ENCODE results near the gene WASF1.
"Not testable (repeated sequence)": the region's sequence is repeated elsewhere in the genome, so short reads cannot be mapped to it uniquely, and the experiment has no call there.

WASF1 gene

DNA sequence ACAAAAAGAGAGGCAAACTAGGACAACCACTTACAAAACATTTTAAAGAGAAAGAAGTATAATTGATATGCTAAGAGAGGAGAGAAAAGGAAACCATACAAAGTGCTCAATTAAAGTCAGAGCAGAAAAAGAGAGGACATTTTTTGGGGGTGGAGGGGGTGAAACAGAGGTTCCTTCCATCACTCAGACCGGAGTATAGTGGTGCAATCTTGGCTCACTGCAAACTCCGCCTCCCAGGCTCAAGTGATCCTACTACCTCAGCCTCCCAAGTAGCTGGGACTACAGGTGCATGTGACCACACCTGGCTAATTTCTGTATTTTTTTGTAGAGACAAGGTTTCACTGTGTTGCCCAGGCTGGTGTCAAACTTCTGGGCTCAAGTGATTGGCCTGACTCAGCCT lies 9.4 kb downstream of the WASF1 start:
- H3K4me1 ChIP-seq (ENCODE audit: control insufficient read depth in 1 of 2, insufficient read depth in 2 of 2, low read length in 2 of 2), result no peaks in the 10 kb centered on the region
- no peaks in the 10 kb centered on the region for H3K9me3 ChIP-seq (ENCODE audit: control insufficient read depth in 1 of 2, low read length in 2 of 2)
- H3K4me3 ChIP-seq (ENCODE audit: low read depth in 1 of 2, low read length in 2 of 2), result no peak overlapping the region
- H3K27ac ChIP-seq (ENCODE audit: low read length), result no peak overlapping the region
- no peaks in the 10 kb centered on the region for H3K36me3 ChIP-seq (ENCODE audit: control insufficient read depth in 1 of 2, insufficient read depth in 2 of 2, low read length in 2 of 2)
- H3K27me3 ChIP-seq (ENCODE audit: low read depth, low read length), result no peaks in the 10 kb centered on the region

DNA sequence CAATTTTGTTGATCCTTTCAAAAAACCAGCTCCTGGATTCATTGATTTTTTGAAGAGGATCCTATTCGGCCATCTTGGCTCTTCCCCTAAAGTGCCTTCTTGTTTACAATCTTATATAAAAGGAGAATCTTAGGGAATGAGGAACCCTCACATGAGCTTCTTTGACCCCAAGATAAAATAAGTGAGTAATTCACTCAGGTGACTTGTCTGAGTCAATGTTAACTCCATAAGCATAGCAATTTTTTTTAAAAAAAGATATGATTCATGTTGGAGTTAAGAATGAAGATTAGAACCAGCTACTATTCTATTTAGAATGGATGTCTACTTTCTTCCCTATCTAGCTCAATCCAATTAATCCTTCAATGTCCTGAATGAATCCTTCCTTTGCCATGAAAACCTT lies 21.0 kb downstream of the WASF1 start:
- Histone ChIP-seq H3K4me1 (ENCODE audit: control insufficient read depth in 1 of 2, insufficient read depth in 2 of 2, low read length in 2 of 2) (no peaks in the 10 kb centered on the region), H3K27me3 (ENCODE audit: low read depth, low read length) (no peaks in the 10 kb centered on the region)

DNA sequence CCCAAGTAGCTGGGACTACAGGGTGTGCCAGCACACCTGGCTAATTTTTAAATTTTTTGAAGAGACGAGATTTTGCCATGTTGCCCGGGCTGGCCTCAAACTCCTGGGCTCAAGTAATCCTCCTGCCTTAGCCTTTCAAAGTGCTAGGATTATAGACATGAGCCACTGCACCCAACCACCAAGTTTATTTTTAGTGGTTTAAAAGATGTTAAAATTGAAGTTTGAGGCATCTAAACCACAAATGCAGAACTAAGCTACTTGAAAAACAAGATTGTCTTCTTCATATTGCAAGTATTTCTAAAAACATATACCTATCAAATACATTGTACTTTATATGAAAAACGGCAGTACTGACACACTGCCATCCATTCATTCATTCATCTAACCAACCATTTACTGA lies 31.6 kb downstream of the WASF1 start:
- H3K9me3 ChIP-seq (ENCODE audit: control insufficient read depth in 1 of 2, low read length in 2 of 2), result no peaks in the 10 kb centered on the region
- H3K27me3 ChIP-seq (ENCODE audit: low read depth, low read length), result no peaks in the 10 kb centered on the region
- no peaks in the 10 kb centered on the region for H3K36me3 ChIP-seq (ENCODE audit: control insufficient read depth in 1 of 2, insufficient read depth in 2 of 2, low read length in 2 of 2)
- no peaks in the 10 kb centered on the region for H3K4me1 ChIP-seq (ENCODE audit: control insufficient read depth in 1 of 2, insufficient read depth in 2 of 2, low read length in 2 of 2)
- H3K4me3 ChIP-seq (ENCODE audit: low read depth in 1 of 2, low read length in 2 of 2), result no peak overlapping the region
- H3K27ac ChIP-seq (ENCODE audit: low read length), result no peak overlapping the region

More for the DNA sequence above, 21.0 kb downstream of the WASF1 start:
- Histone ChIP-seq H3K9me3 (ENCODE audit: control insufficient read depth in 1 of 2, low read length in 2 of 2) (no peaks in the 10 kb centered on the region), H3K4me3 (ENCODE audit: low read depth in 1 of 2, low read length in 2 of 2) (no peak overlapping the region), H3K27ac (ENCODE audit: low read length) (no peak overlapping the region), H3K36me3 (ENCODE audit: control insufficient read depth in 1 of 2, insufficient read depth in 2 of 2, low read length in 2 of 2) (no peaks in the 10 kb centered on the region)

DNA sequence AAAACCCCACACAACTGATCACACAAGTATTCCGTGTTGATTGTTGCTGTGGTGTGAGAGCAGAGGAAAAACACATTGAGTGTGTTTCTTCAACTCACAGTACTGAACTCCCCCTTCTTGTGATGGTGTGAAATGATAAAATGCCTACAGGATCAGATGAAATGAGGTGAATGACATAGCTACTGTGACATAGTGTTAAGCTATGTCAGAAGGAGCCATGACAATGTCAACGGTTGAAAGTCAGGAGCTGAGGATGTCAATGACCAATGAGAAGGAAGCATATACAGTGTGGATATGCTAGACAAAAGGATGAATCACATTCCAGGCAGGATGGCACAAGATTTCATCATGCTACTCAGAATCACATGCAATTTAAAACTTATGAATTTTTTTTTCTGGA lies 38.8 kb downstream of the WASF1 start:
- H3K9me3 ChIP-seq (ENCODE audit: control insufficient read depth in 1 of 2, low read length in 2 of 2), result no peaks in the 10 kb centered on the region
- peaks cover 0 to 4% of the 10 kb centered on the region in 2 donors for H3K36me3 ChIP-seq (ENCODE audit: control insufficient read depth in 1 of 2, insufficient read depth in 2 of 2, low read length in 2 of 2)
- no peaks in the 10 kb centered on the region for H3K4me1 ChIP-seq (ENCODE audit: control insufficient read depth in 1 of 2, insufficient read depth in 2 of 2, low read length in 2 of 2)
- H3K4me3 ChIP-seq (ENCODE audit: low read depth in 1 of 2, low read length in 2 of 2), result no peak overlapping the region
- H3K27ac ChIP-seq (ENCODE audit: low read length), result no peak overlapping the region
- no peaks in the 10 kb centered on the region for H3K27me3 ChIP-seq (ENCODE audit: low read depth, low read length)

DNA sequence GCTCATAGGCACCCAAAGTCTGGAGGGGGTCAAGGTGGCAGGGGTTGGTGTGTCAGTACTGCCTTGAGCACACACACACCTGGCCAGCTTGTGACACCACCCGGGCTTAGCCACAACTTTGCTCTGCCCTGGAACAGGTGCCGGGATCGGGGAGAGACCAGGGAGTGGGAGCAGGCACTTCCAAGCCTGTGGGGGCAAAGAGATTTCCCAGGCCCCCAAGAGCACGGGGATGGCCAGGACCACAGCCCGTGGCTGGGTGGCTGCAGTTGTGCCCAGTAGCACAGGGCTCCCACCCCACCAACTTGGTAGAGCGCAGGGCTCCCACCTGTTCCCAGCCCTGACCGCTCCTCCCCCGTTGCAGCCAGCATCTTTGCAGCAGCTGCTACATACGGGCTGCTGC lies 40.4 kb downstream of the WASF1 start:
- H3K4me3 ChIP-seq (ENCODE audit: low read depth in 1 of 2, low read length in 2 of 2), result no peak overlapping the region

DNA sequence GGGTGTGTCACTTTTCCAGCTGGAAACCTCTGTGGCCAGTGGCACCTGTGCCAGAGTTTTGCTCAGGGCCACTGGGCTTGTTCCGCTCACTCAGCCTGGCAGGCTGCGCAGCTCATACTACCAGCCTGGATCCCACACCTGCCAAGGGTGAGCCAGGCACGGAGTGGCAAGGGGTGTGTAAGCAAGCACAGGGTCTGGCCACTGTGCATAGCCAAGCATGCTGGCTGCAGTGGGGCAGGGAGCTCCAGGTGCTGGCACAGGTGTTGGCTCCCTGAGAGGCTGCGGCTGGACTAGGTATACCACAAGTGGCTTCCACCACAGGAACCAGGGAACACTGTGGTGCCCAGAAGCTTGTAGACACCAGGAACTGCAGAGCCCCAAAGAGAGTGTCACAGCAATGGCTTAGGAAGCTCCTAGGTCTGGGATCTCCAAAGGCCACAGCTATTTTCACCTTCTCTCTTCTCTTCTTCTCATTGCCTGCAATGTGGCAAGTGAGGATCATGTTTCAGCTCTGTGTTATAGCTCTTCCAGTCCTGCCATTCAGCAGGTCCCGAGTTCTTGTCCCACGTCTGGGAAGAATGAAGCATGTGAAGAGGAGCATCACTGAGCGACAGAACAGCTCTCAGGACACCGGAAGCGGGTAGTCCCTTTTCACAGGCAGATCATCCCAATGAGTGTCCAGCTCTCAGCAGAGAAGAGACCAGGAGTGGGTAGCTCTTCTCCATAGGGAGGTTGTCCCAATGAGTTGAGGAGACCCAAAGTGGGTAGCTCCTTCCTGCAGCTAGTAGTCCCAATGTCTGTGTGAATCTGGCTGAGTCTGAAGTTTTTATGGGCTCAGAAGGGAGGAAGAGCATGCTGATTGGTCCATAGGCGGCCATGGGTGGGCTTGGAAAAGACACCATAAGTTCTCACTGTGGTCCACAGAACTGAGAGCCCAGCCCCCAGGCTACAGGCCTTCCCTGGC lies 41.3 kb downstream of the WASF1 start:
- H3K4me3 ChIP-seq (ENCODE audit: low read depth in 1 of 2, low read length in 2 of 2), result no peak overlapping the region
- H3K9me3 ChIP-seq (ENCODE audit: control insufficient read depth in 1 of 2, low read length in 2 of 2), result no peaks in the 10 kb centered on the region

More for the DNA sequence above, 40.4 kb downstream of the WASF1 start:
- Histone ChIP-seq H3K4me1 (ENCODE audit: control insufficient read depth in 1 of 2, insufficient read depth in 2 of 2, low read length in 2 of 2) (no peaks in the 10 kb centered on the region), H3K36me3 (ENCODE audit: control insufficient read depth in 1 of 2, insufficient read depth in 2 of 2, low read length in 2 of 2) (peaks cover 0 to 4% of the 10 kb centered on the region in 2 donors), H3K27ac (ENCODE audit: low read length) (no peak overlapping the region), H3K9me3 (ENCODE audit: control insufficient read depth in 1 of 2, low read length in 2 of 2) (no peaks in the 10 kb centered on the region), H3K27me3 (ENCODE audit: low read depth, low read length) (no peaks in the 10 kb centered on the region)

DNA sequence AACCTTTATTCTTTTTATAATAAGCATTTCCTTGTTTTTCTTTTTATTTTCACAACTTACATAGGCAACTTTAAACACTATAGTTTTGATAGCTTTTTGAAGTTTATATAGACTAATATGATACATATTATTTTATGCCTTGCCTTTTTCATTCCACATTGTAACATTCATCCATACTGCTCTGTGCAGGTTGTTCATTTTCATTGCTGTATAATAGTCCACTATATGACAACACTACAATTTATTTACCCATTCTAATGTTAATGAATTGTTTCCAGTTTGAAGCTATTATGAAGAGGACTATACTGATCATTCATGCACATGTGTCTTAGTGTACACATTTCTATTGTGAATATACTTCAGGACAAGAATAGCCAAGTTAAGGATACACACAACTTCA lies 49.1 kb downstream of the WASF1 start:
- H3K27me3 ChIP-seq (ENCODE audit: low read depth, low read length), result no peaks in the 10 kb centered on the region
- H3K27ac ChIP-seq (ENCODE audit: low read length), result no peak overlapping the region
- no peaks in the 10 kb centered on the region for H3K36me3 ChIP-seq (ENCODE audit: control insufficient read depth in 1 of 2, insufficient read depth in 2 of 2, low read length in 2 of 2)
- no peaks in the 10 kb centered on the region for H3K4me1 ChIP-seq (ENCODE audit: control insufficient read depth in 1 of 2, insufficient read depth in 2 of 2, low read length in 2 of 2)
- H3K9me3 ChIP-seq (ENCODE audit: control insufficient read depth in 1 of 2, low read length in 2 of 2), result no peaks in the 10 kb centered on the region
- H3K4me3 ChIP-seq (ENCODE audit: low read depth in 1 of 2, low read length in 2 of 2), result no peak overlapping the region

More for the DNA sequence above, 41.3 kb downstream of the WASF1 start:
- Histone ChIP-seq H3K4me1 (ENCODE audit: control insufficient read depth in 1 of 2, insufficient read depth in 2 of 2, low read length in 2 of 2) (no peaks in the 10 kb centered on the region), H3K27me3 (ENCODE audit: low read depth, low read length) (no peaks in the 10 kb centered on the region), H3K36me3 (ENCODE audit: control insufficient read depth in 1 of 2, insufficient read depth in 2 of 2, low read length in 2 of 2) (peaks cover 0 to 4% of the 10 kb centered on the region in 2 donors), H3K27ac (ENCODE audit: low read length) (no peak overlapping the region)

DNA sequence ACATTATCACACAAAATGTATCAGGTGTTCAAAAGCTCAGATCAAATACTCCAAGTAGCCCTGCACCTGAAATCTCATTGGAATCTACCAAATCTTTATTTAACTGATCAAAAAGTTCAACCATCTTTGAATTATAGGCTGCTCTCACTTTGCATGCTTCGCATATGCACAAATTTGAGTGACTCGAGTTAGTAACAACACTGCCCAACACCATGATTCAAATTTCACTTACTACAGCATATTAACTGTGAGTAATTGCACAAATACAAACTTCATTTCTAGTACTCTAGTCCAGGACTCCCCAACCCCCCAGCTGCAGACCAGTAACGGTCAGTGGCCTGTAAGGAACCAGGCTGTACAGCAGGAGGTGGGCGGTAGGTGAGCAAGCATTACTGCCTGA lies 51.1 kb downstream of the WASF1 start:
- Histone ChIP-seq H3K4me3 (ENCODE audit: low read depth in 1 of 2, low read length in 2 of 2) (no peak overlapping the region), H3K4me1 (ENCODE audit: control insufficient read depth in 1 of 2, insufficient read depth in 2 of 2, low read length in 2 of 2) (no peaks in the 10 kb centered on the region), H3K27ac (ENCODE audit: low read length) (no peak overlapping the region), H3K36me3 (ENCODE audit: control insufficient read depth in 1 of 2, insufficient read depth in 2 of 2, low read length in 2 of 2) (no peaks in the 10 kb centered on the region), H3K27me3 (ENCODE audit: low read depth, low read length) (no peaks in the 10 kb centered on the region), H3K9me3 (ENCODE audit: control insufficient read depth in 1 of 2, low read length in 2 of 2) (no peaks in the 10 kb centered on the region)

DNA sequence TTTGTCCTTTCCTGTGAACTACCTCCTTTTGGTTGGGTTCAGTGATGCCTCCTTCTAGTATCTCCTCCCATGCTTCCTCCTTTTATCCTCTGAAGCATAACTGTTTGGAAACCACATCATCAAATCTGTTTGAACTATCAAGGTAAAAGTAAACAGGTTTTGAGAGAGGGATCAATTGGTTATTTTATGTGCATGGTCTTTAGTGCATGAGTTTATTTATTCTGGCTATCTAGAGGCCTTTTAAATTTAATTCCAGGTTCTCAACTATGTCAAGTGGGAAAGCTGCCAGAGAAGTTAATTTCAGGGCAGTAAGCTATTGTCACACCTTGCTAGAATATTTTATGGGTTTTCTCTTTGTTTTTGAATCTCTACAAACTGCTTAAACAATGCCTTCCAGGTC lies 54.1 kb downstream of the WASF1 start:
- H3K27me3 ChIP-seq (ENCODE audit: low read depth, low read length), result no peaks in the 10 kb centered on the region
- no peak overlapping the region for H3K4me3 ChIP-seq (ENCODE audit: low read depth in 1 of 2, low read length in 2 of 2)
- no peaks in the 10 kb centered on the region for H3K4me1 ChIP-seq (ENCODE audit: control insufficient read depth in 1 of 2, insufficient read depth in 2 of 2, low read length in 2 of 2)
- no peaks in the 10 kb centered on the region for H3K36me3 ChIP-seq (ENCODE audit: control insufficient read depth in 1 of 2, insufficient read depth in 2 of 2, low read length in 2 of 2)
- no peaks in the 10 kb centered on the region for H3K9me3 ChIP-seq (ENCODE audit: control insufficient read depth in 1 of 2, low read length in 2 of 2)
- no peak overlapping the region for H3K27ac ChIP-seq (ENCODE audit: low read length)

DNA sequence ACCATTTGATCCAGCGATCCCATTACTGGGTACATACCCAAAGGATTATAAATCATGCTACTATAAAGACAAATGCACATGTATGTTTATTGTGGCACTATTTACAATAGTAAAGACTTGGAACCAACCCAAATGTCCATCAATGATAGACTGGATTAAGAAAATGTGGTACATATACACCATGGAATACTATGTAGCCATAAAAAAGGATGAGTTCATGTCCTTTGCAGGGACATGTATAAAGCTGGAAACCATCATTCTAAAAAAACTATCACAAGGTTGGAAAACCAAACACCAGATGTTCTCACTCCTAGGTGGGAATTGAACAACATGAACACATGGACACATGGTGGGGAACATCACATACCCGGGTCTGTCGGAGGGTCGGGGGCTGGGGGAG lies 57.8 kb downstream of the WASF1 start:
- H3K27ac ChIP-seq (ENCODE audit: low read length); H3K27me3 ChIP-seq (ENCODE audit: low read depth, low read length); H3K9me3 ChIP-seq (ENCODE audit: control insufficient read depth in 1 of 2, low read length in 2 of 2); H3K4me1 ChIP-seq (ENCODE audit: control insufficient read depth in 1 of 2, insufficient read depth in 2 of 2, low read length in 2 of 2); H3K4me3 ChIP-seq (ENCODE audit: low read depth in 1 of 2, low read length in 2 of 2); H3K36me3 ChIP-seq (ENCODE audit: control insufficient read depth in 1 of 2, insufficient read depth in 2 of 2, low read length in 2 of 2): not testable (repeated sequence)

DNA sequence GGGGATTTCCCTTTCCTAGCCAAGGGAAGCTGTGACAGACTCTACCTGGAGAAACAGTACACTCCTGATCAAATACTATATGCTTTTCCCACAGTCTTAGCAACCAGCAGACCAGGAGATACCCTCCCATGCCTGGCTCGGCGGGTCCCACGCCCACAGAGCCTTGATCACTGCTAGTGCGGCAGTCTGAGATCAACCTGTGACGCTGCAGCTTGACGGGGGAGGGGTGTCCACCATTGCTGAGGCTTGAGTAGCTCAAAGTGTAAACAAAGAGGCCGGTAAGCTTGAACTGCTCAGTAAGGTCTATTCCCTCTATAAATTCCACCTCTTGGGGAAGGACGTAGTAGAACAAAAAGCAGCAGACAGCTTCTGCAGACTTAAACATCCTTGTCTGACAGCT lies 63.2 kb downstream of the WASF1 start:
- Histone ChIP-seq H3K4me3 (ENCODE audit: low read depth in 1 of 2, low read length in 2 of 2) (no peak overlapping the region), H3K4me1 (ENCODE audit: control insufficient read depth in 1 of 2, insufficient read depth in 2 of 2, low read length in 2 of 2) (no peaks in the 10 kb centered on the region), H3K9me3 (ENCODE audit: control insufficient read depth in 1 of 2, low read length in 2 of 2) (no peaks in the 10 kb centered on the region), H3K27ac (ENCODE audit: low read length) (no peak overlapping the region), H3K36me3 (ENCODE audit: control insufficient read depth in 1 of 2, insufficient read depth in 2 of 2, low read length in 2 of 2) (no peaks in the 10 kb centered on the region), H3K27me3 (ENCODE audit: low read depth, low read length) (no peaks in the 10 kb centered on the region)

DNA sequence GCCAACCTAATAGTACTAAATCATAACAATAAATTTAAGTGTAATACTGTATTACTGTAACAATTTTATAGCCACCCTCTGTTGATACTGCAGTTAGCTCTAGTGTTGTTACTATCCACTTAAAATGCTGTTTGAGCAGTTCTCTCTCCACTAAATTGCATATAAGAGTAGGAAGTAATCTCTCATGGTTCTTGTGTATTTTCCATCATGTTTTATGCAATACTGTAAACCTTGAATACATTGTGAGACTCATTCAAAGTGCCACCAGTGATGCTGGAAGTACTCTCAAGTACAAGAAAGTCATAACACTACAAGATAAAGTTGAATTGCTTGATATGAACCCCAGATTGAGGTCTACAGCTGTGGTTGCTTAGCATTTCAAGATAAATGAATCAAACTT lies 65.5 kb downstream of the WASF1 start:
- Histone ChIP-seq H3K4me3 (ENCODE audit: low read depth in 1 of 2, low read length in 2 of 2) (no peak overlapping the region), H3K27ac (ENCODE audit: low read length) (no peak overlapping the region), H3K4me1 (ENCODE audit: control insufficient read depth in 1 of 2, insufficient read depth in 2 of 2, low read length in 2 of 2) (no peaks in the 10 kb centered on the region), H3K9me3 (ENCODE audit: control insufficient read depth in 1 of 2, low read length in 2 of 2) (no peaks in the 10 kb centered on the region), H3K27me3 (ENCODE audit: low read depth, low read length) (no peaks in the 10 kb centered on the region), H3K36me3 (ENCODE audit: control insufficient read depth in 1 of 2, insufficient read depth in 2 of 2, low read length in 2 of 2) (no peaks in the 10 kb centered on the region)

All from muscle layer of duodenum (tissue), 2 donors.